Small intestine (tissue), 7 donors: ENCODE results near the gene ZNF644. TPM values are rescaled to one million over a fixed set of nuclear protein-coding genes. Genes with fewer than 3 reads are reported as not detected.

Experiments
- DNase-seq, 2 donors: peaks; one replicate each; pipeline versions ENCODE4 v3.0.0 to v3.0.0-alpha.2; 2013
- FAIRE-seq: peaks from 2 replicates; lab custom pipeline; 2012; peaks lifted over from hg19 to GRCh38; lab: Jason Lieb, UNC
- H3K27ac ChIP-seq, 3 donors: one replicate each; pipeline ENCODE4 v1.5.1; 2013; ENCODE audit warnings: low read length in 2 of 3, mild to moderate bottlenecking in 2 of 3, control low read depth in 1 of 3, inconsistent platforms in 1 of 3, low read depth in 1 of 3, moderate library complexity in 1 of 3
- H3K27me3 ChIP-seq, 3 donors: one replicate each; pipeline ENCODE4 v1.6.1; 2013; ENCODE audit warnings: low read length in 3 of 3, inconsistent platforms in 1 of 3; ENCODE audit not compliant: control insufficient read depth in 3 of 3, insufficient read depth in 3 of 3
- H3K36me3 ChIP-seq, 3 donors: one replicate each; pipeline ENCODE4 v1.6.1; 2013; ENCODE audit warnings: low read length in 3 of 3, inconsistent platforms in 1 of 3, low read depth in 1 of 3, mild to moderate bottlenecking in 1 of 3, moderate library complexity in 1 of 3; ENCODE audit not compliant: control insufficient read depth in 3 of 3, insufficient read depth in 2 of 3
- H3K4me1 ChIP-seq, 3 donors: one replicate each; pipeline ENCODE4 v1.6.1; 2013; ENCODE audit warnings: low read length in 2 of 3, inconsistent platforms in 1 of 3, low read depth in 1 of 3, mild to moderate bottlenecking in 1 of 3, moderate library complexity in 1 of 3; ENCODE audit not compliant: control insufficient read depth in 3 of 3, insufficient read depth in 2 of 3
- H3K4me3 ChIP-seq, 3 donors: one replicate each; pipeline ENCODE4 v1.5.1; 2013; ENCODE audit warnings: low read length in 3 of 3, control low read depth in 1 of 3, inconsistent platforms in 1 of 3, low read depth in 1 of 3, mild to moderate bottlenecking in 1 of 3, moderate library complexity in 1 of 3
- H3K9me3 ChIP-seq, 2 donors: one replicate each; pipeline ENCODE4 v1.6.1; 2013; ENCODE audit warnings: low read depth in 1 of 2, low read length in 1 of 2; ENCODE audit not compliant: control insufficient read depth in 2 of 2, insufficient read depth in 1 of 2
- WGBS, 3 donors: extraction: QIAGEN DNeasy Blood & Tissue Kit; methylation state at CpG; one replicate each; pipeline ENCODE4 v1.1.7; 2013; 5-methylcytosine and 5-hydroxymethylcytosine counted together
- polyA plus RNA-seq, 4 donors: library from polyadenylated mRNA; stranded (reverse) in 3 of 4; unstranded in 1 of 4; fragments of 200-250 nt in 3 of 4; fragments of 120-200 nt in 1 of 4; gene quantifications; one replicate each; pipeline versions ENCODE4 v1.2.1 to v1.2.3, GENCODE V29; 2013
- donor health status: healthy with polysubstance abuse.
- donor health status: control.
- donor health status: control.
- donor health status: Bipolar disorder and iron deficiency.
- donor health status: healthy.

The ZNF644 gene
- polyA plus RNA-seq, 4 donors: 14.1 to 39.3 (median 17.0) TPM

- FAIRE-seq: no peak
- H3K27ac ChIP-seq: no peak overlapping the region
- no peaks in the 10 kb centered on the region for H3K36me3 ChIP-seq
- H3K27me3 ChIP-seq: no peaks in the 10 kb centered on the region
- WGBS, 3 donors: 25 to 30% (median 26%) methylated on average over 4 of the region's 4 CpGs
- H3K9me3 ChIP-seq: no peaks in the 10 kb centered on the region
- H3K4me1 ChIP-seq: peaks cover 4 to 10% (median 6%) of the 10 kb centered on the region in 3 donors
- no peak for DNase-seq
- peak overlapping the region in 2 of 3 donors; percentile 71 to 90 for H3K4me3 ChIP-seq
Observed at GRCh38 chr1:91020486-91020885, 1.3 kb downstream of the ZNF644 start.

DNA sequence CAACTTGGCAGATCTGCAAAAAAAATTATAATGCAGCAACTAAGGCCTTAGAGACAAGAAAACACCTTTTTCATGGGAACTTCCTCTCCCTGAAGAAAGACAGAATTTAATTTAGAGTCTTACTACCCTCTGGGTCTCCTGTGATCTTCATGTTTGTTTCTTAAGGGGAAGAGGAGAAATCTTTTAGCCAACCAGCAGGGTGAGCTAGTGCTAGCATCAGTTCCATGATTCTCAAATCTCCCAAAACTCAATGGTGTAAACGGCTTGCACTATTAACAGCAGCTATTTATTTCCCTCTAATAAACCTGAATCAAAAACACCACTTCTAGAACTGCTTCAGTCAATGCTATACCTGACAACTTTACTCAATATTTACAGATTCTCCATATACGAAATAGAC is 3.8 kb downstream of the ZNF644 start:
- Histone ChIP-seq H3K4me1 (peaks cover 4 to 13% (median 6%) of the 10 kb centered on the region in 3 donors), H3K27me3 (no peaks in the 10 kb centered on the region), H3K9me3 (no peaks in the 10 kb centered on the region), H3K36me3 (no peaks in the 10 kb centered on the region), H3K27ac (no peak overlapping the region), H3K4me3 (no peak overlapping the region)
- FAIRE-seq (no peak), DNase-seq (no peak)
- WGBS, 3 donors: 58 to 62% (median 60%) methylated on average over 2 of the region's 2 CpGs

GRCh38 chr1:91015794-91016550 is 5.9 kb downstream of the ZNF644 start:
- Histone ChIP-seq H3K4me3 (no peak overlapping the region), H3K4me1 (peaks cover 0 to 15% (median 0%) of the 10 kb centered on the region in 3 donors), H3K9me3 (no peaks in the 10 kb centered on the region), H3K36me3 (no peaks in the 10 kb centered on the region), H3K27ac (no peak overlapping the region), H3K27me3 (no peaks in the 10 kb centered on the region)
- no peak for FAIRE-seq
- peak in 1 of 2 donors; percentile 8 for DNase-seq

DNA sequence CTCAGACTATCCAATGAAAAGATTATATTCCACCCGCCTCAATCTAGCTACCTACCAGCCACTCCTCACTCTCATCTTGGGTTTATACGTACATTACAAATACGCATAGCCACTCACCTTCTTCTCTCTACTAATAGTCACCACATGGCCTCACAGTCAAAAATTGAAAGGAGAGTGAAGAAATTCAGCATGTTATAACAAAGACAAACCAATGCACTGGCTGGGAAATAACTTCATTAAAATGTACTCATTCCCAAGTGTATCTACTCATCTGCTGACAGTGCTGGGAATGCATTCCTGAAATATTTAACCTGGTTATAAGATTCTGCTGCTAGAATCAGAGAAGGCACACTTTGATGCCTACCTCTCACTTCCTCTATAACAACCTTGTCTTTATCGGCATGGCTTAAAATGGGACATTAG is 6.5 kb downstream of the ZNF644 start:
- WGBS, 3 donors: 84 to 88% (median 87%) methylated on average over 4 of the region's 4 CpGs
- no peaks in the 10 kb centered on the region for H3K9me3 ChIP-seq
- no peaks in the 10 kb centered on the region for H3K27me3 ChIP-seq
- no peak for DNase-seq
- H3K27ac ChIP-seq: no peak overlapping the region
- H3K36me3 ChIP-seq: no peaks in the 10 kb centered on the region
- peaks cover 0 to 15% (median 0%) of the 10 kb centered on the region in 3 donors for H3K4me1 ChIP-seq
- FAIRE-seq: no peak
- H3K4me3 ChIP-seq: no peak overlapping the region

DNA sequence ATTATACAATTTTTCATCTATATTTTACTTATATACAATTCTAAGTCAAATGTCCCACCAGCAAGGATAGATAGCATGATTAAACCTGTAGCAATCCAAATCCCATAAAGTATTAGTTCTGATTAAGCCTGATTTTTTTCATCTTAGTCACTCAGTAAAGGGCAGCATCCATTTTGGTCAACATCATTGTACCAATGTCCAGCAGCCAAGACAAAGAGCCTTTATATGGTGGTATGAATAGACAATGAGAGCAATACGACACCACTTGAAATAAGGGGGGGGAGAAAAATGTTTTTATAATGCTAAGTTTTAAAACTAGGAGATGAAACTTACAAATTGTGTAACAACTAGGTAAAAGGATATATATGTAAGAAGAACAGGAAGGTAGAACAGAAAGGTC is 7.4 kb downstream of the ZNF644 start:
- Histone ChIP-seq H3K9me3 (no peaks in the 10 kb centered on the region), H3K4me3 (no peak overlapping the region), H3K36me3 (no peaks in the 10 kb centered on the region), H3K4me1 (peaks cover 0 to 15% (median 0%) of the 10 kb centered on the region in 3 donors), H3K27me3 (no peaks in the 10 kb centered on the region), H3K27ac (no peak overlapping the region)
- FAIRE-seq (no peak), DNase-seq (no peak)
- WGBS, 3 donors: 84 to 93% (median 90%) methylated on average over 1 of the region's 1 CpG

DNA sequence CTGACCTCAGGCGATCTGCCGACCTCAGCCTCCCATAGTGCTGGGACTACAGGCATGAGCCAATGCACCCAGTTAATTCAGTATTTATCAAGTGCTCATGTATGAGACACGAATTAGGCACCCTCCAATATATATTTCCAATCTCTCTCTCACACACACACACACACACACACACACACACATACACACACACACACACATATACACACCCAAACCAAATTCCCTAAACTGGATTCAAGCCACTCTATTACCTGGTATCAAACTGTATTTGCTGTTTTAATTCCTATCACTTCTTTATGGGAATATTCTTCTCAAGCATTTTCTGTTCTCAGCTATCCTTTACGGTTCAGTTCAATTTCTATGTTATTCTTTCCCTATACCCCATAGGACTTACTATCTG is 8.5 kb downstream of the ZNF644 start:
- no peaks in the 10 kb centered on the region for H3K9me3 ChIP-seq
- FAIRE-seq (no peak), DNase-seq (no peak)
- WGBS, 3 donors: 81 to 92% (median 87%) methylated on average over 4 of the region's 4 CpGs
- H3K4me3 ChIP-seq: no peak overlapping the region
- no peaks in the 10 kb centered on the region for H3K27me3 ChIP-seq
- no peak overlapping the region for H3K27ac ChIP-seq
- H3K36me3 ChIP-seq: peaks cover 0 to 2% (median 0%) of the 10 kb centered on the region in 3 donors
- H3K4me1 ChIP-seq: peaks cover 0 to 15% (median 0%) of the 10 kb centered on the region in 3 donors

- Histone ChIP-seq H3K27me3 (no peaks in the 10 kb centered on the region), H3K9me3 (no peaks in the 10 kb centered on the region), H3K36me3 (peaks cover 0 to 2% (median 0%) of the 10 kb centered on the region in 3 donors), H3K27ac (no peak overlapping the region), H3K4me1 (peaks cover 0 to 14% (median 0%) of the 10 kb centered on the region in 3 donors), H3K4me3 (no peak overlapping the region)
- FAIRE-seq (no peak), DNase-seq (no peak)
- WGBS, 3 donors: 58 to 82% (median 72%) methylated on average over 4 of the region's 4 CpGs
Observed at GRCh38 chr1:91012196-91012595, 9.6 kb downstream of the ZNF644 start.

DNA sequence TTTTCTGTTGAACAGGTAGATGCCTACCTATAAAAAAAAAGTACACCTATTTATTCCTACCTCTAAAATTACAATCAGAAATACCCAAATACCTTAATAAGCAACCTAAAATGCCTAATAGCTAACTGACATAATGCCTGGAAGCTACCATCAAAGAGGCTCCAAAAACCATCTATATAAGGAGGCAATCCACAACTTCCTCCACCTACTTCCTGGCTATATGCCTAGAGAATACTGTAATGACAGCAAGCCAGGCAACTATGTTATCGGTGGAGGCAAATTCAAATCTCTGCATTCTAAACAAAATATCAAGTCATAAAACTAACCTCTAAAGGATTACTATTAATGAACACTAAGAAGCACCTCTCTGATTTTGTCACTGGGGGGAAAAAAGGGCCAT is 10.1 kb downstream of the ZNF644 start:
- no peak overlapping the region for H3K4me3 ChIP-seq
- H3K36me3 ChIP-seq: peaks cover 0 to 2% (median 0%) of the 10 kb centered on the region in 3 donors
- peaks cover 0 to 13% (median 0%) of the 10 kb centered on the region in 3 donors for H3K4me1 ChIP-seq
- DNase-seq: peak in 1 of 2 donors; percentile 11
- no peak overlapping the region for H3K27ac ChIP-seq
- no peaks in the 10 kb centered on the region for H3K9me3 ChIP-seq
- FAIRE-seq: no peak
- 11 to 17% (median 13%) methylated on average over 1 of the region's 1 CpG for WGBS, 3 donors
- H3K27me3 ChIP-seq: no peaks in the 10 kb centered on the region
